Fibroblast of the aortic adventitia (primary cell): Measurements from ENCODE around the gene SKAP2. TPM values are rescaled to one million over a fixed set of nuclear protein-coding genes. Genes with fewer than 3 reads are reported as not detected.

Experiments
- DNase-seq: peaks from one replicate; pipeline ENCODE4 v3.0.0-alpha.2; 2010; ENCODE audit warnings: low read depth
- H3K4me3 ChIP-seq: 2 replicates; pipeline ENCODE4 v1.5.1; 2011; ENCODE audit warnings: low read depth, mild to moderate bottlenecking, control low read depth, low read length, moderate library complexity
- total RNA-seq: library from RNA; depleted of rRNA; stranded (reverse); fragments of >200 nt; gene quantifications from 2 replicates; pipeline ENCODE4 v1.2.3, GENCODE V29; 2012; ENCODE audit warnings: low replicate concordance
- TF ChIP-seq, protein P1 (sequence below): IDR thresholded peaks from 2 replicates; pipeline ENCODE4 v1.5.1; 2011; ENCODE audit warnings: mild to moderate bottlenecking, low read length, control low read depth, inconsistent platforms; ENCODE audit not compliant: insufficient read depth

The SKAP2 gene
- total RNA-seq, 1 donor = 13.6 TPM

DNA sequence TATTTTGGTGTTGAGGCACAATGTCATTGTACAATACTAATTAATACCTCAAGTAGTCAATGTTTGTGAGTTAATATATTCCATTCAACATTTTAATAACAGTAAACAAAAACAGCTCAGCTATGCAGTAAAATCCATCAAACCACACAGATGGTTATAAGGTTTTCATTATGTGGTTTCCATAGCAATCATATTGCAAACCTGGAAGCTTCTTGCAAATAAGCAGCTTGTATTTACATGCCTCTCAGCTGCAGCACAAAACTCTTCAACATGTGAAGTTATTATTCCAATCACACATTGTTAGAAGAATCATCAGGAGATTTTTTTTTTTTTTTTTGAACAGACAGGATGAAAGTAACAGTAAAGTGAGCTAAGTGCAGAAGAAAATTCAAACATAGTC is 170.2 kb downstream of the SKAP2 start:
- TF ChIP-seq, protein P1, sequence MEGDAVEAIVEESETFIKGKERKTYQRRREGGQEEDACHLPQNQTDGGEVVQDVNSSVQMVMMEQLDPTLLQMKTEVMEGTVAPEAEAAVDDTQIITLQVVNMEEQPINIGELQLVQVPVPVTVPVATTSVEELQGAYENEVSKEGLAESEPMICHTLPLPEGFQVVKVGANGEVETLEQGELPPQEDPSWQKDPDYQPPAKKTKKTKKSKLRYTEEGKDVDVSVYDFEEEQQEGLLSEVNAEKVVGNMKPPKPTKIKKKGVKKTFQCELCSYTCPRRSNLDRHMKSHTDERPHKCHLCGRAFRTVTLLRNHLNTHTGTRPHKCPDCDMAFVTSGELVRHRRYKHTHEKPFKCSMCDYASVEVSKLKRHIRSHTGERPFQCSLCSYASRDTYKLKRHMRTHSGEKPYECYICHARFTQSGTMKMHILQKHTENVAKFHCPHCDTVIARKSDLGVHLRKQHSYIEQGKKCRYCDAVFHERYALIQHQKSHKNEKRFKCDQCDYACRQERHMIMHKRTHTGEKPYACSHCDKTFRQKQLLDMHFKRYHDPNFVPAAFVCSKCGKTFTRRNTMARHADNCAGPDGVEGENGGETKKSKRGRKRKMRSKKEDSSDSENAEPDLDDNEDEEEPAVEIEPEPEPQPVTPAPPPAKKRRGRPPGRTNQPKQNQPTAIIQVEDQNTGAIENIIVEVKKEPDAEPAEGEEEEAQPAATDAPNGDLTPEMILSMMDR = no peak
- DNase-seq = no peak
- no peak overlapping the region for H3K4me3 ChIP-seq

DNA sequence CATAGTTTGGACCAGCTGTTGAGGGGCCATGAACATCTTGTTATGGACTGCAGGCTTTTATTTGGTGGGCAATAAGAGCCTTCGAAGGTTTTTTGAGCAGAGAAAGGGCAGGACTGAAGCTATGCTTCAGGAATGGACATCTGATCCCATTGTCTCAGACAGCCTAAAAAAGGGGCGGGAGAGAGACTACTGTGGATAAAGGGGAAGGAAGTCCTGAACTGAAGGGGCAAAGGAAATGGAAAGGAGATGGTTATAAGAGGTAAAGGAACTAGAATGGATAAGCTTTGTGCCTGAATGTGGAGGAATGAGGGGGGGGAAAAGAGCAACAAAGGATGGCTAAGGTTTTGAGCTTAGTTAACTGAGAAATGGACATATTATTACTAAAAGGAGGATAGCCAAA is 172.5 kb downstream of the SKAP2 start:
- TF ChIP-seq, protein P1 = no peak
- no peak for DNase-seq
- H3K4me3 ChIP-seq = no peak overlapping the region

DNA sequence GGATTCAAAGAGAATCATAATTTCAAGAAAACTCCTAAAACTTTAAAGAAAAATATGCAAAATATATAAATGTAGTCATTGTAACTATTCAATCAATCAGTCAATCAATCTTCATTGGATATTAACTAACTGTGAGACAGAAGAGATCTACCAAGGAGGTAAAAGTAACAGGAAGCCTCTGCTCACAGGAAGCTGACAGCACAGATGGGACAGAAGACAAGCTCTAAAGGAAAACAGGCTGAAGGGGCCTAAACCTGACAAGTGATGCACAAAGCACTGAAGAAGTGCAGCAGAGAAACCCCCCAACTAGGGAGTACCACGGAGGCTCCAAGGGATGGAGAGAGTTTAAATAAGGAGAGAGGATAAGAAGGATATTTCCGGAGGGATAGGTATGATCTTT is 173.0 kb downstream of the SKAP2 start:
- DNase-seq = no peak
- TF ChIP-seq, protein P1 = no peak
- no peak overlapping the region for H3K4me3 ChIP-seq

DNA sequence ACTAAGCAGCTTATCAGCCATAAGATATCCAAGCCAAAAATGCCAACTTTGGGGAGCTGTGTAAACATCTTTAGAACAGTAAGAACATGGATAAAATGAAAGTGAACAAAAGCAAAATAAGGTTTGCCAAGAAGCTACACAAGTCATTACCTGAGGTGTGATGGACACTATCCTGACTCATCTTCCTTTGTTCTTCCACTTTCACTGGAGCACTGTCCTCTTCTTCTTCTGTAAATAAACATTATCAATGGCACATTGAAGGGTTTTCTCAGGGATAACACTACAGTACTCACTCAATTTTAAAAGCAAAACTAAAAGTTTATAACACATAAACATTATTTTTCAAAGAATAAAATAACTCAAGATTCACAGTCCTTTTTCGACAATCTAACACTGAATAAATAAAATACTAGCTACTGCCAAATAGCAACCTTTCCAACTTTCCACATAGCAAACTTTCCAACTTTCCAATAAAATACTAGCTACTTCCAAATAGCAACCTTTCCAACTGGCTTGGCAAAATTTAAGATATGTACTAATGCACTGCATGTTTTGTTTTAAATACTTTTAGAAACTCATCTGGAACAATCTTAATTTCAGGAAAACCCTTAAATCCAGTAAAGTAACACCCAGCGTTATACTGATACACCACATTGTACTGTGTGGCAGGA is 174.1 kb downstream of the SKAP2 start:
- H3K4me3 ChIP-seq = no peak overlapping the region
- TF ChIP-seq, protein P1 = no peak
- no peak for DNase-seq

DNA sequence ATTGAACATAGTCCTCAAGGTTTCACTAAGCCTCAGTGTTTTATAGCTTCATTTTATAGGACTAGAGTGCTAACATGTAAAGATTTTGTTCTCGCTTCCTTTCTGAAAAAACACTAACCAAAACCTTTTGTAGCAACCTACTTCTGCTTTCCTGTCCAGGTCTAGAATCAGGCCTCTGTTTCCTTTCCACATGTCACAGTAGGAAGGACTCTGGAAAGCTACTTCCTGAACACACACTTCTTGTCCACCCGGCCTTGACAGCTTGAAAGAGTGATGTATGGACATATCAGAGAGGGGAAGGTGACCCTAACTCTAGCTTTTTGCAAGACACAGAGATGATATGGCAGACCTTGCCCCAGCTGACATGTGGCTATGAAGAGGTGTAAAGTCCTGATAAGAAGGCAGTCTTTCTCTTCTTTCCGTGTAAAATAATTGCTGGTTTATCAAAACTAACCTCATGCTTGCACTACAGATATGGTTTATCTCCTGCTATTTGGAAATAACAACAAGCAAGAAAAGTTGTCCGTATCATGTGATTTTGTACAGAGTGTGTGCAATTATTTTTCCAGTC is 175.4 kb downstream of the SKAP2 start:
- DNase-seq = no peak
- no peak overlapping the region for H3K4me3 ChIP-seq
- TF ChIP-seq, protein P1 = no peak

DNA sequence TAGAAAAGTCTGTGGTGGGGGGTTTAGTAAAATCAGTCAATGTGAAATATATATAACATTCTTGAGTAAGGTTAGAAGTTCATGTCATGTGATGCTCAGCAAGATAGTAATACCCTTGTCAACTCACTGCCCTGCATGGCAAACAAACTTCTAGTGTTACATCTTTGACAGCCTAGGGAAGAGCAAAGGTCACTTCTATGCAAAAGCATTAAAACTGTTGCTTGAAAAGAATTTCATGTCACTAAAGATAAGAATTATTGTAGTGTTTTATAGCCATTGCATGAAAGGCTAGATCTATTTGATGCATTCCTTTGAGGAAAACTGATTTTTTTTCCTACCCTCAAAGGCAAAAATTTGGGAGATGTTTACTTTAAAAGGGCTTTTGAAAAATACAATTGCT is 176.0 kb downstream of the SKAP2 start:
- TF ChIP-seq, protein P1 = no peak

DNA sequence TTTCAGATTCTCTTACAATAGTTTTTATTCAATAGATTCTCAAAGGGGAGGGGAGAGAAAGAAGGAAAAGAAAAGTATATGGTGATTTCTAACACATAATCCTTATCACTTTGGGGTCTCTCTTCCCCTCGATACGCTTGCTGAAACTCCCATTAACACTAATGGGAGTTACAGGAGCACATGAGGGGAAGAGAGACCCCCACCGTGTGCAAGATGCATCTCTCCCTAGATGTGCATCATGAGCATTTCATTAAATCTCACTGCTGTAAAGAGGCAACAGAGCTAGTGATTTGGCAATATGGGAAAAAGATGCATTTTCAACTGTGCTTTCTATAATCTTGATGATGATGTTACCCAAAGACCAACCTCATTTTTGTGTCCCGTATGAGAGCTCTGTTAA is 177.4 kb downstream of the SKAP2 start:
- no peak overlapping the region for H3K4me3 ChIP-seq
- TF ChIP-seq, protein P1 = no peak
- no peak for DNase-seq

More for the DNA sequence above, 176.0 kb downstream of the SKAP2 start:
- no peak overlapping the region for H3K4me3 ChIP-seq
- DNase-seq = no peak
